ENCODE results near the gene BANF2. TPM values are rescaled to one million over a fixed set of nuclear protein-coding genes. Genes with fewer than 3 reads are reported as not detected.

The BANF2 gene
- total and polyA plus RNA-seq, 10 of the 15 experiments (the other 5 are each of a cell fraction or from before 2014, with no cell fraction given) = not detected

DNA sequence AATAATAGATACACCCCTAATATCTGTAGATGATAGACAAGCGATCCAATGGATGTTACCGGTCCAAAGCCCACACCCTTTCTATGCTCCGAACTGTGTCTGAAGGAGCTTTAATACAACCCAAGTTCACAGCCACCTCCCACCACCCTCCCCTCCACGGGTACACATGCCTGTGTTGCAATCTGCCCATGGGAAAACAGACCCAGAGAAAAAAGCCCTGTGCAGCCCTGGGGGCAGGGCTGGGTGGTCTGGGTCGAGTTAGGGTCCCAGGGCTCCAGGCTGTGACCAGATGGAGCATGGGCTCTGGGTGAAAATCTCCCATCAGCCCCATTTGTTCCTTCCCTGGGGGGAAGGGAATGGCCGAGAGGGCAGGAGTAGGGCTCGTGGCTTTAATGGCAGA, 65.8 kb downstream of the BANF2 start:
- in situ Hi-C loops (cut with MboI) = no loop called here
- no TSS peak for BruUV-seq (replicated peaks)

More for the DNA sequence above, 65.8 kb downstream of the BANF2 start:
- Histone ChIP-seq H4K20me1 (ENCODE audit: control insufficient read depth, insufficient read depth) (no peaks in the 10 kb centered on the region), H3K9me3 (replicated peaks; ENCODE audit: control insufficient read depth, insufficient read depth, low read length) (no peaks in the 10 kb centered on the region), H3K4me3 (no peak overlapping the region), H3K9ac (ENCODE audit: control insufficient read depth, insufficient read depth, low read length) (no peak overlapping the region), H3K36me3 (ENCODE audit: control insufficient read depth in 2 of 2, insufficient read depth in 2 of 2, low read length in 1 of 2) (no peaks in the 10 kb centered on the region), H2AFZ (ENCODE audit: control insufficient read depth, low read depth, low read length) (no peak overlapping the region), H3K27ac (ENCODE audit: control insufficient read depth, insufficient read depth) (no peak overlapping the region), H3K4me1 (ENCODE audit: control insufficient read depth, insufficient read depth, low read length) (no peaks in the 10 kb centered on the region), H3K4me2 (ENCODE audit: control insufficient read depth, insufficient read depth) (no peak overlapping the region), H3K79me2 (ENCODE audit: control insufficient read depth, insufficient read depth, low read length) (no peaks in the 10 kb centered on the region), H3K27me3 (replicated peaks in 1 of 2; ENCODE audit: control insufficient read depth in 2 of 2, insufficient read depth in 2 of 2, low read length in 1 of 2) (no peaks in the 10 kb centered on the region)
- ATAC-seq (no peak), FAIRE-seq (no peak), DNase-seq (ENCODE audit: low read depth, low spot score) (no peak)
- SMC1A ChIA-PET (ENCODE audit: uncharacterized antibody, unreplicated experiment) = no interaction called here
- CTCF ChIA-PET = no interaction called here
- intact Hi-C loops (cut with micrococcal nuclease; ENCODE audit: unreplicated experiment) = no loop called here
- TF ChIP-seq PBX3 (IDR thresholded peaks at IDR 0.05; ENCODE audit: insufficient replicate concordance, low read depth, low read length) = no peak
- no peak for TF ChIP-seq SUPT20H (IDR thresholded peaks at IDR 0.05; ENCODE audit: borderline replicate concordance, control insufficient read depth, low read depth, low read length)
- no peak for TF ChIP-seq TAF1 (IDR thresholded peaks at IDR 0.05; ENCODE audit: borderline replicate concordance, low read depth, low read length)
- no peak for TF ChIP-seq CEBPB (IDR thresholded peaks at IDR 0.05; ENCODE audit: borderline replicate concordance in 1 of 2, low read depth in 2 of 2, low read length in 2 of 2)
- TF ChIP-seq HSF1 (IDR thresholded peaks at IDR 0.05; ENCODE audit: low read depth, low read length) = no peak
- TF ChIP-seq ASH2L (IDR thresholded peaks at IDR 0.05; ENCODE audit: borderline replicate concordance, low read depth) = no peak
- TF ChIP-seq PAX5 (IDR thresholded peaks at IDR 0.05; ENCODE audit: borderline replicate concordance, low read depth, low read length) = no peak
- no peak for TF ChIP-seq E4F1 (IDR thresholded peaks at IDR 0.05; ENCODE audit: borderline replicate concordance, partially characterized antibody)
- no peak for TF ChIP-seq NR2F1 (conservative IDR thresholded peaks at IDR 0.05)
- no peak for TF ChIP-seq HDAC6 (IDR thresholded peaks at IDR 0.05; ENCODE audit: unreplicated experiment)
- no peak for TF ChIP-seq BCL3 (IDR thresholded peaks at IDR 0.05; ENCODE audit: borderline replicate concordance, insufficient read depth, low read depth, low read length, poor library complexity, severe bottlenecking)
- TF ChIP-seq SRF (IDR thresholded peaks at IDR 0.05; ENCODE audit: low read depth in 2 of 2, low read length in 2 of 2) = no peak
- TF ChIP-seq ZNF24 (IDR thresholded peaks at IDR 0.05) = no peak
- POLR2A ChIA-PET = no interaction called here
- RAD21 ChIA-PET (ENCODE audit: unreplicated experiment) = no interaction called here
- WGBS (ENCODE audit: insufficient coverage, insufficient replicate concordance, low lambda C conversion rate, missing lambda C conversion rate) = 42% methylated on average over 7 of the region's 7 CpGs
